OCI-LY1 (cell line): ENCODE data around the gene GMFB.

ENCODE experiments used
- H2AFZ ChIP-seq: fragments of 200-600 bp; sonication (generic), shearing (Covaris generic); 2 replicates; pipeline ENCODE4 v1.6.0; 2014; ENCODE audit warnings: antibody characterized with exemption, mild to moderate bottlenecking, low read length
- H3F3A ChIP-seq: fragments of 200-600 bp; sonication (generic), shearing (Covaris generic); 2 replicates; pipeline ENCODE4 v1.6.0; 2014; ENCODE audit warnings: mild to moderate bottlenecking, antibody characterized with exemption, low read length, moderate library complexity; ENCODE audit not compliant: insufficient read depth
- H3K27ac ChIP-seq: fragments of 200-600 bp; sonication (generic); 2 replicates; pipeline ENCODE4 v1.5.1; 2014; ENCODE audit warnings: low read length, mixed run types, mild to moderate bottlenecking, low read depth; ENCODE audit not compliant: poor library complexity, severe bottlenecking
- H3K27me3 ChIP-seq: fragments of 200-600 bp; sonication (generic); 2 replicates; pipeline ENCODE4 v1.6.0; 2014; ENCODE audit warnings: antibody characterized with exemption, mild to moderate bottlenecking, low read length, moderate library complexity; ENCODE audit not compliant: insufficient read depth
- H3K36me3 ChIP-seq: fragments of 200-600 bp; sonication (generic); 2 replicates; pipeline ENCODE4 v1.6.1; 2014; ENCODE audit warnings: mild to moderate bottlenecking, antibody characterized with exemption, low read length, moderate library complexity, mixed read lengths; ENCODE audit not compliant: insufficient read depth
- H3K4me1 ChIP-seq: fragments of 200-600 bp; sonication (generic); 2 replicates; pipeline ENCODE4 v1.5.1; 2014; ENCODE audit warnings: mild to moderate bottlenecking, low read length, moderate library complexity; ENCODE audit not compliant: insufficient read depth, severe bottlenecking
- H3K4me2 ChIP-seq: fragments of 200-600 bp; sonication (generic), shearing (Covaris generic); 2 replicates; pipeline ENCODE4 v1.6.1; 2014; ENCODE audit warnings: low read length
- H3K4me3 ChIP-seq: fragments of 200-600 bp; sonication (generic); 2 replicates; pipeline ENCODE4 v1.5.1; 2014; ENCODE audit warnings: low read length, low read depth, mild to moderate bottlenecking, mixed read lengths; ENCODE audit not compliant: poor library complexity, severe bottlenecking
- H3K79me2 ChIP-seq: fragments of 200-600 bp; shearing (Covaris generic); 2 replicates; pipeline ENCODE4 v1.6.1; 2016; ENCODE audit warnings: mixed run types, low read length, mixed read lengths; ENCODE audit not compliant: insufficient read depth
- H3K9ac ChIP-seq: fragments of 200-600 bp; sonication (generic), shearing (Covaris generic); 2 replicates; pipeline ENCODE4 v1.6.1; 2014; ENCODE audit warnings: mild to moderate bottlenecking, low read length, mixed read lengths
- H3K9me2 ChIP-seq: fragments of 200-600 bp; sonication (generic), shearing (Covaris generic); 2 replicates; pipeline ENCODE4 v1.6.1; 2014; ENCODE audit warnings: low read depth, mild to moderate bottlenecking, low read length, mixed read lengths
- H3K9me3 ChIP-seq: fragments of 200-600 bp; shearing (Covaris generic); 2 replicates; pipeline ENCODE4 v1.6.1; 2014; ENCODE audit warnings: low read length, mixed read lengths
- H4K20me1 ChIP-seq: fragments of 200-600 bp; sonication (generic), shearing (Covaris generic); 2 replicates; pipeline ENCODE4 v1.6.0; 2016; ENCODE audit warnings: mild to moderate bottlenecking, low read length; ENCODE audit not compliant: insufficient read depth
- EZH2 ChIP-seq: fragments of 200-600 bp; sonication (generic), shearing (Covaris generic); IDR thresholded peaks from 2 replicates; pipeline ENCODE4 v1.8.0; 2017; ENCODE audit warnings: borderline replicate concordance, mixed run types, mild to moderate bottlenecking, antibody characterized with exemption, low read length, moderate library complexity, mixed read lengths
- TF ChIP-seq, protein P1 (sequence below): fragments of 200-600 bp; sonication (generic), shearing (Covaris generic); IDR thresholded peaks from 2 replicates; pipeline ENCODE4 v1.5.1; 2017; ENCODE audit warnings: mild to moderate bottlenecking, antibody characterized with exemption, low read length, moderate library complexity, mixed read lengths

The GMFB gene

GRCh38 chr14:54427871-54428270 lies 60.9 kb downstream of the GMFB start:
- no peak overlapping the region for H3K27ac ChIP-seq
- peaks cover 87% of the 10 kb centered on the region for H3K36me3 ChIP-seq
- H3K9me2 ChIP-seq, result no peaks in the 10 kb centered on the region
- no peaks in the 10 kb centered on the region; the same call in 1 of the 2 replicates for H4K20me1 ChIP-seq
- no peak for TF ChIP-seq EZH2
- TF ChIP-seq, protein P1, sequence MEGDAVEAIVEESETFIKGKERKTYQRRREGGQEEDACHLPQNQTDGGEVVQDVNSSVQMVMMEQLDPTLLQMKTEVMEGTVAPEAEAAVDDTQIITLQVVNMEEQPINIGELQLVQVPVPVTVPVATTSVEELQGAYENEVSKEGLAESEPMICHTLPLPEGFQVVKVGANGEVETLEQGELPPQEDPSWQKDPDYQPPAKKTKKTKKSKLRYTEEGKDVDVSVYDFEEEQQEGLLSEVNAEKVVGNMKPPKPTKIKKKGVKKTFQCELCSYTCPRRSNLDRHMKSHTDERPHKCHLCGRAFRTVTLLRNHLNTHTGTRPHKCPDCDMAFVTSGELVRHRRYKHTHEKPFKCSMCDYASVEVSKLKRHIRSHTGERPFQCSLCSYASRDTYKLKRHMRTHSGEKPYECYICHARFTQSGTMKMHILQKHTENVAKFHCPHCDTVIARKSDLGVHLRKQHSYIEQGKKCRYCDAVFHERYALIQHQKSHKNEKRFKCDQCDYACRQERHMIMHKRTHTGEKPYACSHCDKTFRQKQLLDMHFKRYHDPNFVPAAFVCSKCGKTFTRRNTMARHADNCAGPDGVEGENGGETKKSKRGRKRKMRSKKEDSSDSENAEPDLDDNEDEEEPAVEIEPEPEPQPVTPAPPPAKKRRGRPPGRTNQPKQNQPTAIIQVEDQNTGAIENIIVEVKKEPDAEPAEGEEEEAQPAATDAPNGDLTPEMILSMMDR, result no peak
- H3K9ac ChIP-seq, result no peak overlapping the region
- no peaks in the 10 kb centered on the region for H3K9me3 ChIP-seq
- no peaks in the 10 kb centered on the region for H3K4me1 ChIP-seq
- peaks cover 17% of the 10 kb centered on the region for H3K79me2 ChIP-seq
- H2AFZ ChIP-seq, result no peak overlapping the region
- no peak overlapping the region for H3K4me3 ChIP-seq
- H3K27me3 ChIP-seq, result no peaks in the 10 kb centered on the region
- no peaks in the 10 kb centered on the region; the same call in 1 of the 2 replicates for H3F3A ChIP-seq
- no peak overlapping the region for H3K4me2 ChIP-seq

DNA sequence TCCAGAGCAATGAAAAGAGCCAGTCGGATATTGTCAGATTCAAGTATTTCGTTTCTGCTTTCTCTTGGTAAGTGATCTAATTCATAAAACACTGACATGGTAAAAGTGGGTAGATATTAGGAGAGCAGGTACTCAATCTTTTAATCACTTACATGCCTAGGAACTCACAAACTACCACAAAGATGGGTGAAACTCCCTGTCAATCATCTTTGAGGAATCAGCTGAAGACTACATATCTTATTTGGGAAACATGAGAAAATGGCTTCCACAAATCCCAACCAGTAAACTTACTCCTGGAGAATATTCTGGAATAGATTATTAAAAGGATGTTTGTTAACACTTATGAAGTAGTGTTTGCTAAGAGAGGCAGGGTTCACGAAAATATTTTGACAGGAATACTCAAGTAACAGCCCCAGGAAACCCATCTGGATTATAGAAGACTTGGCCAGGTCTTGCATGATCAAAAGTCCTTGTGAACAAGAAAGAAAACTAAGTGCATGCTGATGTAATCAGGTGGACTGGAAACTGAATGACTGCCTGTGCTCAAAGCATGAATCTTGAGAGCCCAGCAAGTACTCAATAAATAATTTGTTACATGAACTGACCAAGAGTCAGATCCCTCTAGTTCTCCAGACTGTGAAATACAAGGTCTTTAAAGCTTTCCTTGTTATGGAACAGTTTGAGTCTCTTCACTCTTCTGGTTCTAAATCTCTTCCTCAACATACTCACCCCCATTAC lies 63.1 kb downstream of the GMFB start:
- H3K4me2 ChIP-seq, result no peak overlapping the region
- H4K20me1 ChIP-seq, result no peaks in the 10 kb centered on the region; the same call in 1 of the 2 replicates
- no peak overlapping the region for H3K27ac ChIP-seq
- H3F3A ChIP-seq, result no peaks in the 10 kb centered on the region; the same call in 1 of the 2 replicates
- H3K36me3 ChIP-seq, result peaks cover 72% of the 10 kb centered on the region
- no peak for TF ChIP-seq EZH2
- TF ChIP-seq, protein P1, result no peak
- H3K27me3 ChIP-seq, result no peaks in the 10 kb centered on the region
- H3K9ac ChIP-seq, result no peak overlapping the region
- H3K4me3 ChIP-seq, result no peak overlapping the region
- no peaks in the 10 kb centered on the region for H3K9me2 ChIP-seq
- H2AFZ ChIP-seq, result no peak overlapping the region
- no peaks in the 10 kb centered on the region for H3K9me3 ChIP-seq
- H3K79me2 ChIP-seq, result no peaks in the 10 kb centered on the region; the same call in 1 of the 2 replicates
- H3K4me1 ChIP-seq, result no peaks in the 10 kb centered on the region

DNA sequence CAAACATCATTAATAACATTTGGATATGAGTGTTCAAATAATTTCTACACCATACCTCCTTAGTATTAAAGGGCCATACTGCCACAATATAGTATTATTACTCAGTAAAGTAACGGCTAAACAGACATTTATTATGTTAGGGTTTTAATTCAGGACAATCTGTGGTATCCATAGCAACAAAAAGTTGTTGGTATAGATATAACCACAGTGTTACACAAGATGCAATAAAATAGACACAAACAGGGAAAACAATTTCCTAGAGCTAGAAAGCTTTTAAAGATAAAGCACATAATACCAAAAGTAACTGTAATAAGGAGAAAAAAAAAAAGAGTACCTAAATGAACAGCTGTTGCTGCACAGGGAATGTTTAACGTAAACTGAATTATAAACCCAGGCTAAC lies 63.7 kb downstream of the GMFB start:
- Histone ChIP-seq H3K9me3 (no peaks in the 10 kb centered on the region), H3F3A (no peaks in the 10 kb centered on the region; the same call in 1 of the 2 replicates), H2AFZ (no peak overlapping the region), H3K9ac (no peak overlapping the region), H3K9me2 (no peaks in the 10 kb centered on the region), H3K4me2 (no peak overlapping the region), H3K27ac (no peak overlapping the region), H3K4me3 (no peak overlapping the region), H3K27me3 (no peaks in the 10 kb centered on the region), H3K36me3 (peaks cover 72% of the 10 kb centered on the region), H3K79me2 (no peaks in the 10 kb centered on the region; the same call in 1 of the 2 replicates), H4K20me1 (no peaks in the 10 kb centered on the region; the same call in 1 of the 2 replicates), H3K4me1 (no peaks in the 10 kb centered on the region)
- no peak for TF ChIP-seq EZH2
- TF ChIP-seq, protein P1, result no peak
